Suprapubic skin (tissue), 4 donors: ENCODE results near the gene SEMA5A.

Experiments
- EP300 ChIP-seq: sonication (generic); formaldehyde crosslinking; IDR thresholded peaks from one replicate; pipeline ENCODE4 v1.6.1; 2017; ENCODE audit warnings: antibody characterized with exemption
- POLR2AphosphoS5 ChIP-seq, 3 donors: sonication (generic); formaldehyde crosslinking; IDR thresholded peaks; one replicate each; pipeline ENCODE4 v1.6.1; 2017; ENCODE audit warnings: antibody characterized with exemption in 3 of 3
- TF ChIP-seq, protein P1 (sequence below), 2 donors: fragments of 200-600 bp in 1 of 2; fragments of 450-650 bp in 1 of 2; sonication (generic) in 1 of 2; IDR thresholded peaks; one replicate each; pipeline ENCODE4 v1.5.1; 2016 to 2019; ENCODE audit warnings: antibody characterized with exemption in 2 of 2, mild to moderate bottlenecking in 1 of 2, moderate library complexity in 1 of 2

DNA sequence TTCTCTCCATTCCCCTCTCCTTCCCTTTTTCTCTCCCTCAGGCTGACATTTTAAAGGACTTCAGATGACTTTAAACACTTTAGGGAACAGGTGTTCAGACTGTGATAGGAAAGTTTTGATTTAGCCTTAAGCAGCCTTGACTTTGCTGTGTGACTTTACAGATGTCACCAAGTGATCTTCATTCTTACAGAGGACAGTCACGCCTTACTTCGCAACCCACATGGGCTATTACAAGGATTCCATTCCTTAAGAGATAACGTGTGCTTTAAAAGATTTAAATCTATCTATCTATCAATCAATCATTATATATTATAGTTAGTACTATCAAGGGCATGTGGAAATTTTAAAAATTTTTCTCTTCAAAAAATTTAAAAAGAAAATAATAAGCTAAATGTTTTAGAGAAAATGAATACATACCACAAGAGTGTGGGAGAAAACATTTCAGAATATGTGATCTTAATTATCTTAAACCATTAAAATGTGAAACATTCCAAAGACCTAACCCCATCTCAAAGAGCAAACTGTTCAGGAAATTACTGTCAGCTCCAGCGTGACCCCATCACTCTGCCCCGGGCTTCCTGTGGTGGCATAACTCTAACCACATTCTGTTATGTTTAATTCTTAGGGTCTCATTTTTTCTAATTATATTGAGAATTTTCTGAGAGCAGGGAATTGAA is 530.5 kb downstream of the SEMA5A start:
- TF ChIP-seq, protein P1, sequence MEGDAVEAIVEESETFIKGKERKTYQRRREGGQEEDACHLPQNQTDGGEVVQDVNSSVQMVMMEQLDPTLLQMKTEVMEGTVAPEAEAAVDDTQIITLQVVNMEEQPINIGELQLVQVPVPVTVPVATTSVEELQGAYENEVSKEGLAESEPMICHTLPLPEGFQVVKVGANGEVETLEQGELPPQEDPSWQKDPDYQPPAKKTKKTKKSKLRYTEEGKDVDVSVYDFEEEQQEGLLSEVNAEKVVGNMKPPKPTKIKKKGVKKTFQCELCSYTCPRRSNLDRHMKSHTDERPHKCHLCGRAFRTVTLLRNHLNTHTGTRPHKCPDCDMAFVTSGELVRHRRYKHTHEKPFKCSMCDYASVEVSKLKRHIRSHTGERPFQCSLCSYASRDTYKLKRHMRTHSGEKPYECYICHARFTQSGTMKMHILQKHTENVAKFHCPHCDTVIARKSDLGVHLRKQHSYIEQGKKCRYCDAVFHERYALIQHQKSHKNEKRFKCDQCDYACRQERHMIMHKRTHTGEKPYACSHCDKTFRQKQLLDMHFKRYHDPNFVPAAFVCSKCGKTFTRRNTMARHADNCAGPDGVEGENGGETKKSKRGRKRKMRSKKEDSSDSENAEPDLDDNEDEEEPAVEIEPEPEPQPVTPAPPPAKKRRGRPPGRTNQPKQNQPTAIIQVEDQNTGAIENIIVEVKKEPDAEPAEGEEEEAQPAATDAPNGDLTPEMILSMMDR (IDR thresholded peaks at IDR 0.05): no peak
- TF ChIP-seq POLR2AphosphoS5 (IDR thresholded peaks at IDR 0.05) (no peak), EP300 (no peak)
